GM18870 (cell line): ENCODE measurements around the gene AGXT.

Experiments used
- ATAC-seq: cut with Tn5 transposase; IDR thresholded peaks from one replicate; pipeline ENCODE4 v1.9.1; 2021; ENCODE audit warnings: moderate library complexity; ENCODE audit not compliant: unreplicated experiment

Gene AGXT

DNA sequence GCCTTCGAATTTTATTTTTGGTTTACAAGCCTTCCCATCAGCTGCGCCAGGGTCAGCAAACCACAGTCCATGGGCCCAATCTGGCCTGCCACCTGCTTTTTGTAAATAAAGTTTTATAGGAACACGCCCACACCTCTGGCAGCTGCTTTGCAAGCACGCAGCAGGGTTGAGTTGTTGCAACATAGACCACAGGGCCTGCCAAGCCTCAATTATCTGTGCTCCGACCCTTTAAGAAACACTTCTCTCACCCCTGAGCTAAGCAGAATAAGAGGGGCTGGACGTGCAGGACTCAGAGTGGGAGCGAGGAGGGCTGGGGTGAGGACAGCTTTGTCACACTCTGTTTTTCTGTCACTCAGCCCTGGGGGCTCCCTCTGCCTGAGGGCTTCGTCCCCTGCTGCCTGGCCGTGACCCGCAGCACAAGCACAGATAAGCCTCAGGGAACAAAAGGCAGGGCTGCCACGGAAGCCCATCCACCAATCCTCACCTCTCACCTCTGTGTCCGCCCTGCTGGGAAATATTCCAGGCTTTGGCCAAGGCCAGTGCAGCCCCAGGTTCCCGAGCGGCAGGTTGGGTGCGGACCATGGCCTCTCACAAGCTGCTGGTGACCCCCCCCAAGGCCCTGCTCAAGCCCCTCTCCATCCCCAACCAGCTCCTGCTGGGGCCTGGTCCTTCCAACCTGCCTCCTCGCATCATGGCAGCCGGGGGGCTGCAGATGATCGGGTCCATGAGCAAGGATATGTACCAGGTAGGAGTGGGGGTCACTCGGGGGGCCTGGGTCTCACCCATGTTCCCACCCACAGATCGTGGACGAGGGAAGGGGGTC is at the start of gene AGXT:
Gene AGXT (plus strand): TSS at position 539 of the 823 bp plus-strand sequence. CDS start 42 bp downstream, at position 581.
- no peak for ATAC-seq

GRCh38 chr2:240819126-240819857 is 49.3 kb upstream of the AGXT start:
- ATAC-seq, result no peak

DNA sequence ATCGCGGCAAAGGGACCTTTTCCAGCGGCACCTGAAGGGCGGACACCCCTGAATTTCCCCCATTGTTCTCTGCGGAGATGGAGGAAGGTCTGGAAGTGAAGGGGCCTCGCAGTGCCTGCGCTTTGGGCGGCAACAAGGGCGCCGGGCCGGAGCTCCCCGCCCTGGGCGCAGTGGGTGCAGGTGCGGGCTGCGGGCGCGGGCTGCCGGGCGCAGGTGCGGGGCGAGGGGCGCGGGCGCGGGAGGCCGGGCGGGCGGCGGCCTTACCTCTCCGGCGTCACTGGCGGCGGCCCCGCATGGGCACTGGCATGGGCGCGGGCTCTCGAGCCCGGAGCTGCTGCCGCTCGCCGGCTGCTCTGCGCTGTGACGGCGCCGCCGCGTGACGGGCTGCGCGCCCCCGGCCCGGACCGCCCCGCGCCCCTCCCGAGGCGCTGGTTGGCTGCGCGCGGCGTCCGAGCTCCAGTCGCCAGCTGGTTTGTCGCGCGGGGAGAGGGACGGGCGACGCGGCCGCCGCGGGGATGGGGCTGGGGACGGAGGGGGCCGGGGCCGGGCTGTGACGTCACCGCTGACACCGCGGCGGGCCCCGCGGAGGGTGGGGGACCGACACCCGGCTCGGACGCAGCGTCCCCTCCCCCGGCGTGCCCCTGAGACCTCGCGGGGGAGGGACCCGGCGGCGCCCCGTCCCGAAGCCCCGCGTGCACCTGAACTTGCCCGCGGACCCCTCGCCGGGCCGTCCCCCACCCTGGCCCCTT is 48.6 kb upstream of the AGXT start, which contains the start of gene KIF1A:
Gene KIF1A (minus strand): TSS at position 362 of the 749 bp plus-strand sequence. CDS start 22,467 bp downstream, outside the sequence.
- ATAC-seq, result no peak

DNA sequence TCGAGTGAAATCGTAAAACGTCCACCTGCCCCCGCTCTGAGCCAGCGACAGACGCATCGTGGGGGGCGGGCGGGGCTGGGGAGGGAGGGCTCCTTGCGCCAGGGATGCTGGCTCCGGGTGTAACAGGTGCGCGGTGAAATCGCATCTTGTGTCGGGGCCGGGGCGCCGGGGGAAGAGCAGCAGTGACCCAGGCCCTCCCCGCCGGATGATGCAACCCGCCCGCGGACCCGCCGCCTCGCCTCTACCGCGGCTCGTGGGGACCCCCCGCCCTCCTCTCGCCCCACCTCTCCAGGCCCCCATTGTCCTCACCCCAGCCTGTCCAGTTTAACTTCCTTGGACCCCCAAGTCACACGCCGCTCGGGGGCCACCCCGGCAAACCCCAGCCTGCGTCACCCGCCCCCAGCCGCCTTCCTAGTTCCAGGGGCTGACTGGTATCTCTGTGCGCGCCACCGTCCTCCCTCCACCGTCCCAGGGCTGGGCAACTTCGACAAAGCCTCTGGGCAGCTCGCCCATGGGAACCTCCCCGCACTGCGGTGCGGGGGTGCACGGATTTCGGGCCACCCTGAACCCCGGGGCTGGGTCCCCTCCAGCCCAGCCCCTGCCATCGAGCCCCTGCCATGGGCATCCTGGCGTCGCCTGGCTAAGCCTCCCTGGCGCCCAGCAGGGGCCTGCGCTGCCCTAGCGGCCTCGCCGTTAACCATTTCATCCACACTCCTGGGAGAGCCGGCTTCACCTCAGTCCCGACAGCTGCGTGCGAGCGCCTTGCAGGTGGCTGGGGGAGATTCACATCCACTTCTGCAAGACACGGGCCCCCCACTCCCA is 47.8 kb upstream of the AGXT start:
- no peak for ATAC-seq

DNA sequence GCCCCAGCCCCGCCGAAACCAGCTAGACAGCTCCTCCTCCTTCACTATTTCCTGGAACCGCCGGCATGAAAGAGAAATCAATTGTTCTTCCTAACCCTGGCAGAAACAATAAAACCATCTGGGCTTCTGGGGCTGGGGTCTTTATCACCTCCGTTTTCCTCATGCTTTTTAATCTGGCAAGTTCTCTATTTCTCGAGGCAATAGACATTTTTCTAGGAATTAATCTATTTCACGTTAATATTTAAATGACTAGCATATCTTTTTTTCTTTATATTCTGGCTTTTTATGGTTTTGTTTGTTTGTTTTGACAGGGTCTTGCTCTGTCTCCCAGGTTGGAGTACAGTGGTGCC is 47.2 kb upstream of the AGXT start:
- ATAC-seq, result no peak

DNA sequence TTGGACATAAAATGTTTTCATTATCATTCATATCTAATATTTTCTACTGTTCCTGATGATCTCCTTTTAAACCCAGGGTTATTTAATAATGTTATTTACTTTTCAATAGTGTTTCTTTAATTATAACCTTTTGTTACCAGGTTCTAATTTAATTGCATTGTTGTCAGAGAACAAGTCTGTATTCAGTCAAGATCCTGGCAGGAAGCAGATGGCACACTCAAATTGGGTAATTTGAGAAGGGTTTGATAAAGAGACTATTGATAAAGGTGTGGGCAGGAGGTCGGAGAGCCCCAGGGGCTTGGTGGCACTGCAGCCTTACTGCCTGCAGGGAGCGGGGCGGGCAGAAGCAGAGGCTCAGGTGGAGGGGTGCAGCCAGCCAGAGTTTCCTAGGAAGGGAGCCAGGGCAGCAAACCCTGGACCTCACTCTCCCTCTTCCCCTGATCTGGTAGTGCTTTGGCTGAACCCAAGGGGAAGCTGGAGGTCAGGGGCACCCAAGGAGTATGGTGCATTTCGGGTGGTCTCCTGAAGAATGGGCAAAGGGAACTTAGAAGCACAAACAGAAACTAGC is 46.3 kb upstream of the AGXT start:
- no peak for ATAC-seq

DNA sequence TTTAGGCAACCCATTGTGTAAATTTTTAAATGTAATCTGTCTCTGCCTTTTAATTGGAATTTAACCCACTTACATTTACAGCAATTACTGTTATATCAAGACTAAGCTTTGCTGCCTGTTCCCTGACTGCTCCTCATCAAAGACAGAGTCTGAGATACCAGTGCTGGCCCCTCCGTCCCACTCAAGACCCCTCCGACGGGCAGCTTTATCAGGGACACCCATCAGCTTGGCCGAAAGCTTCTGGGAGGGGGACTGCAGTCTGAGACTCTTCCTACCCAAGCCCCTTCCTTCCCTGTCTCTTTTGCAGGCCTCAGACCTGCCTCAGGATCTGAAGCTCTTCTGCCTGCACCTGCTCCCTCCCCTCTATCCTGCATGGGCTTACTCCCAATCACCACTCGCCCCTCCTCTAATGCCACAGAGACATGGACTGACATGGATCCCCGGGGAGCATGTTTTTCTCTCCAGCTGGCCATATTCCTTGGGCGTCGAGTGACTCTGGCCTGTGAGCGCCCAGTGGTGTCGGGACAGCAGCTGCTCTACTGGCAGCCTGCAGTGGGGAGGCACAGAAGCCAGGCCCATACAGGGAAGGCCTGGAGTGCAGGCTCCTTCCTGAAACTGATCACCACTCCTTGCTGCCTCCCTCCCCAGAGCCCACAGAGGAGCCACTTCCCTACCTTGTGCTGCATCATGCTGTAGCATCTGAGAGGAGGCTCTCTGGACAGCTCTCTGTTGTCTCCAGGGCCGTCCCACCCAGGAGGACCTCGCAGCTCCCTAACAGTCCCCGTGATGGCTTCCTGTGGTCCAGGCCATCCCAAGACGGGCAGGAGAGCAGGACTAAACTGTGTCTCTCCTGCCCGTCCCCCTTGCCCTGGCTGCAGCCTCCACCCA is 44.9 kb upstream of the AGXT start:
- ATAC-seq, result no peak

DNA sequence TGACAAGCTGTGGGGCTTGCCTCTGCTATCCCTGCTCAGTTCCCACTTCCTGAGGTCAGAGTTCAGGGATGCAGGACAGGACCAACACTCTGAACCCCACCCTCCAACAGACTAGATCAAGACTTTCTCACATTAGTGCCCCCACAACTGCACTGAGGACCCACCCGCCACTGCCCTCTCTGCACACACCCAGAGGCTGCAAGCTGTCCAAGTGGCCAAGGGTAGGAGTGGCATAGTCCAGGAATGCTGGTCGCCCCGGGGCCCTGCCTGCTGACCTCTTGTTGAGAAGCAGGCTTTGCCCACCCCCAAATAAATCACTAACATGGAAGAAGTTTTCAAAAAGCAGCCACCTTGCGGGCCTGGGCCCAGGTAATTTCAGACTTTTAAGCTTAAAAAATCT is 43.1 kb upstream of the AGXT start:
- ATAC-seq, result no peak

- no peak for ATAC-seq
Observed at GRCh38 chr2:240831594-240832204, 36.9 kb upstream of the AGXT start.

GRCh38 chr2:240832205-240832727 is 36.4 kb upstream of the AGXT start:
- ATAC-seq, result no peak

GRCh38 chr2:240832921-240833494 is 35.6 kb upstream of the AGXT start:
- no peak for ATAC-seq

GRCh38 chr2:240833724-240834285 is 34.8 kb upstream of the AGXT start:
- no peak for ATAC-seq

GRCh38 chr2:240834377-240834975 is 34.1 kb upstream of the AGXT start:
- ATAC-seq, result no peak

GRCh38 chr2:240835528-240835927 is 33.1 kb upstream of the AGXT start:
- no peak for ATAC-seq

- ATAC-seq, result no peak
Observed at GRCh38 chr2:240836781-240837467, 31.7 kb upstream of the AGXT start.

- ATAC-seq, result no peak
Observed at GRCh38 chr2:240837621-240838020, 31.0 kb upstream of the AGXT start.
